Measurements from ENCODE around the gene RNPEPL1. TPM values are rescaled to one million over a fixed set of nuclear protein-coding genes. Genes with fewer than 3 reads are reported as not detected.
A peak's percentile ranks its signal among the peaks of the same experiment; 100 is the strongest.

The RNPEPL1 gene
- total and polyA plus RNA-seq, 5 donors from 2014 or later = 28.5 to 167 (median 70.8) TPM

- H3K27ac ChIP-seq (ENCODE audit: insufficient read depth, low read length, poor library complexity, severe bottlenecking) = peak overlapping the region; percentile 94
- H3K9me3 ChIP-seq (ENCODE audit: control insufficient read depth in 2 of 2, low read length in 2 of 2) = no peaks in the 10 kb centered on the region
- ATAC-seq (ENCODE audit: low read depth in 2 of 2) (no peak), DNase-seq (no peak)
- Mint-ChIP-seq H3K9me3 (no peaks in the 10 kb centered on the region), H3K4me1 (peaks cover 4 to 59% (median 30%) of the 10 kb centered on the region in 4 donors), H3K36me3 (peaks cover 14% of the 10 kb centered on the region), H3K27ac (peak overlapping the region; percentile 96 to 98 (median 98)), H3K4me3 (peak overlapping the region; percentile 93 to 100 (median 95)), H3K27me3 (no peaks in the 10 kb centered on the region)
- H3K4me3 ChIP-seq (ENCODE audit: low read depth, low read length) = peak overlapping the region; percentile 79
- no peaks in the 10 kb centered on the region for H3K27me3 ChIP-seq (ENCODE audit: control insufficient read depth, insufficient read depth, low read length)
- H3K4me1 ChIP-seq (ENCODE audit: control insufficient read depth, insufficient read depth, low read length, poor library complexity, severe bottlenecking) = peaks cover 41% of the 10 kb centered on the region
- peaks cover 15% of the 10 kb centered on the region for H3K36me3 ChIP-seq (ENCODE audit: control insufficient read depth, insufficient read depth, low read length)
Observed at GRCh38 chr2:240585681-240586197, 17.5 kb downstream of the RNPEPL1 start.

GRCh38 chr2:240586198-240586918 lies 18.1 kb downstream of the RNPEPL1 start, which contains the start of gene CAPN10:
CAPN10 (plus strand) TSS chr2:240586734; CDS start chr2:240586912, 178 bp downstream.
- H3K4me3 ChIP-seq (ENCODE audit: low read depth, low read length) = peak within 1 kb of the TSS; percentile 79
- Mint-ChIP-seq H3K27ac (peak within 1 kb of the TSS; percentile 96 to 98 (median 98)), H3K27me3 (no peaks in the 10 kb centered on the region), H3K9me3 (no peaks in the 10 kb centered on the region), H3K4me1 (peaks cover 4 to 61% (median 30%) of the 10 kb centered on the region in 4 donors), H3K4me3 (peak within 1 kb of the TSS; percentile 94 to 100 (median 96)), H3K36me3 (peaks cover 10% of the 10 kb centered on the region)
- ATAC-seq (ENCODE audit: low read depth in 2 of 2) (peak; percentile 88 to 90), DNase-seq (peak; percentile 96 to 97 (median 97))
- H3K9me3 ChIP-seq (ENCODE audit: control insufficient read depth in 2 of 2, low read length in 2 of 2) = no peaks in the 10 kb centered on the region
- no peaks in the 10 kb centered on the region for H3K27me3 ChIP-seq (ENCODE audit: control insufficient read depth, insufficient read depth, low read length)
- peaks cover 41% of the 10 kb centered on the region for H3K4me1 ChIP-seq (ENCODE audit: control insufficient read depth, insufficient read depth, low read length, poor library complexity, severe bottlenecking)
- H3K27ac ChIP-seq (ENCODE audit: insufficient read depth, low read length, poor library complexity, severe bottlenecking) = peak within 1 kb of the TSS; percentile 94
- H3K36me3 ChIP-seq (ENCODE audit: control insufficient read depth, insufficient read depth, low read length) = peaks cover 20% of the 10 kb centered on the region

- Mint-ChIP-seq H3K27ac (peak overlapping the region; percentile 77 to 94 (median 79)), H3K9me3 (no peaks in the 10 kb centered on the region), H3K4me1 (peaks cover 4 to 55% (median 29%) of the 10 kb centered on the region in 4 donors), H3K27me3 (no peaks in the 10 kb centered on the region), H3K4me3 (peak overlapping the region; percentile 94 to 100 (median 96)), H3K36me3 (peaks cover 3% of the 10 kb centered on the region)
- Histone ChIP-seq H3K36me3 (ENCODE audit: control insufficient read depth, insufficient read depth, low read length) (peaks cover 27% of the 10 kb centered on the region), H3K27me3 (ENCODE audit: control insufficient read depth, insufficient read depth, low read length) (no peaks in the 10 kb centered on the region), H3K27ac (ENCODE audit: insufficient read depth, low read length, poor library complexity, severe bottlenecking) (peak overlapping the region; percentile 94), H3K4me1 (ENCODE audit: control insufficient read depth, insufficient read depth, low read length, poor library complexity, severe bottlenecking) (peaks cover 41% of the 10 kb centered on the region), H3K9me3 (ENCODE audit: control insufficient read depth in 2 of 2, low read length in 2 of 2) (no peaks in the 10 kb centered on the region), H3K4me3 (ENCODE audit: low read depth, low read length) (peak overlapping the region; percentile 75)
- DNase-seq (peak; percentile 48 to 78 (median 56)), ATAC-seq (ENCODE audit: low read depth in 2 of 2) (peak; percentile 20 to 21)
Observed at GRCh38 chr2:240586919-240587800, 18.9 kb downstream of the RNPEPL1 start.

GRCh38 chr2:240588006-240588655 lies 19.8 kb downstream of the RNPEPL1 start:
- peak overlapping the region in 2 of 3 donors; percentile 79 to 94 for H3K27ac Mint-ChIP-seq
- Histone ChIP-seq H3K4me1 (ENCODE audit: control insufficient read depth, insufficient read depth, low read length, poor library complexity, severe bottlenecking) (peaks cover 41% of the 10 kb centered on the region), H3K9me3 (ENCODE audit: control insufficient read depth in 2 of 2, low read length in 2 of 2) (no peaks in the 10 kb centered on the region), H3K27ac (ENCODE audit: insufficient read depth, low read length, poor library complexity, severe bottlenecking) (no peak overlapping the region), H3K4me3 (ENCODE audit: low read depth, low read length) (peak overlapping the region; percentile 75), H3K36me3 (ENCODE audit: control insufficient read depth, insufficient read depth, low read length) (peaks cover 34% of the 10 kb centered on the region), H3K27me3 (ENCODE audit: control insufficient read depth, insufficient read depth, low read length) (no peaks in the 10 kb centered on the region)
- H3K36me3 Mint-ChIP-seq = no peaks in the 10 kb centered on the region
- no peak for DNase-seq
- H3K4me1 Mint-ChIP-seq = peaks cover 0 to 54% (median 22%) of the 10 kb centered on the region in 4 donors
- H3K9me3 Mint-ChIP-seq = no peaks in the 10 kb centered on the region
- no peak for ATAC-seq (ENCODE audit: low read depth in 2 of 2)
- H3K27me3 Mint-ChIP-seq = no peaks in the 10 kb centered on the region
- H3K4me3 Mint-ChIP-seq = peak overlapping the region; percentile 94 to 100 (median 96)

GRCh38 chr2:240588669-240589068 lies 20.4 kb downstream of the RNPEPL1 start:
- Histone ChIP-seq H3K4me3 (ENCODE audit: low read depth, low read length) (no peak overlapping the region), H3K27me3 (ENCODE audit: control insufficient read depth, insufficient read depth, low read length) (no peaks in the 10 kb centered on the region), H3K27ac (ENCODE audit: insufficient read depth, low read length, poor library complexity, severe bottlenecking) (no peak overlapping the region), H3K9me3 (ENCODE audit: control insufficient read depth in 2 of 2, low read length in 2 of 2) (no peaks in the 10 kb centered on the region), H3K4me1 (ENCODE audit: control insufficient read depth, insufficient read depth, low read length, poor library complexity, severe bottlenecking) (peaks cover 41% of the 10 kb centered on the region), H3K36me3 (ENCODE audit: control insufficient read depth, insufficient read depth, low read length) (peaks cover 34% of the 10 kb centered on the region)
- peaks cover 0 to 50% (median 22%) of the 10 kb centered on the region in 4 donors for H3K4me1 Mint-ChIP-seq
- peak overlapping the region in 2 of 3 donors; percentile 33 to 81 for H3K27ac Mint-ChIP-seq
- DNase-seq = no peak
- H3K9me3 Mint-ChIP-seq = no peaks in the 10 kb centered on the region
- no peaks in the 10 kb centered on the region for H3K27me3 Mint-ChIP-seq
- peak overlapping the region; percentile 58 to 100 (median 79) for H3K4me3 Mint-ChIP-seq
- no peaks in the 10 kb centered on the region for H3K36me3 Mint-ChIP-seq
- ATAC-seq (ENCODE audit: low read depth in 2 of 2) = no peak

- Histone ChIP-seq H3K27ac (ENCODE audit: insufficient read depth, low read length, poor library complexity, severe bottlenecking) (no peak overlapping the region), H3K36me3 (ENCODE audit: control insufficient read depth, insufficient read depth, low read length) (peaks cover 35% of the 10 kb centered on the region), H3K4me3 (ENCODE audit: low read depth, low read length) (no peak overlapping the region), H3K27me3 (ENCODE audit: control insufficient read depth, insufficient read depth, low read length) (no peaks in the 10 kb centered on the region), H3K9me3 (ENCODE audit: control insufficient read depth in 2 of 2, low read length in 2 of 2) (no peaks in the 10 kb centered on the region), H3K4me1 (ENCODE audit: control insufficient read depth, insufficient read depth, low read length, poor library complexity, severe bottlenecking) (peaks cover 36% of the 10 kb centered on the region)
- Mint-ChIP-seq H3K4me1 (peaks cover 0 to 48% (median 22%) of the 10 kb centered on the region in 4 donors), H3K4me3 (peak overlapping the region in 1 of 4 donors; percentile 47), H3K9me3 (no peaks in the 10 kb centered on the region), H3K36me3 (no peaks in the 10 kb centered on the region), H3K27me3 (no peaks in the 10 kb centered on the region), H3K27ac (no peak overlapping the region)
- ATAC-seq (ENCODE audit: low read depth in 2 of 2) (no peak), DNase-seq (no peak)
Observed at GRCh38 chr2:240589375-240589774, 21.1 kb downstream of the RNPEPL1 start.

Data from CD4-positive, CD25-positive, alpha-beta regulatory T cell (primary cell).